ENCODE data around the gene SETX. TPM values are rescaled to one million over a fixed set of nuclear protein-coding genes. Genes with fewer than 3 reads are reported as not detected.

SETX gene
- total RNA-seq, 1 donor from 2014 or later, result 45.8 TPM

DNA sequence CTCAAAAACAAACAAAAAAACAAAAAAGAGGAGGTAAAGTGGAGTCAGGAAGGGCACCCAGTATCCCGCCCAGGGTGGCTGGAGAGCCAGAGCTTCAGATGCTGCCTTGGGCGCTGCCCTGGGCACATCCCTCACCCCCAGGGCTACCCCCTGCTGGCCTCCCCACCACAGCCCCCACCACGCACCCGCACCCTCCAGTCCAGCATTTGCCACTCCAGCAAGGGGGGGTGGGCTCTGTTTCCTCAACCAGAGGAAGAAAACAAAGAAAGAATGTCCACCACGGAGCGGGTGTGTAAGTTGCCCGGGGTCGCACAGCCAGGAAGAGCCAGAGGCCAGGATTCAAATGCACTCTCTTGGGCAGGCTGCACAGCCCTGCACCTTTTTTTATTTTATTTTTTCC lies 106.8 kb downstream of the SETX start:
- no peak overlapping the region for H3K27ac Mint-ChIP-seq
- DNase-seq, result no peak
- intact Hi-C loops (cut with micrococcal nuclease), result loop anchor here (10.0 kb wide), 1 partner anchor 743 kb away; the partner anchor contains the start of gene POMT1
- no peak overlapping the region for H3K4me3 Mint-ChIP-seq
- no peaks in the 10 kb centered on the region for H3K36me3 Mint-ChIP-seq (ENCODE audit: low read depth)
- no peaks in the 10 kb centered on the region for H3K9me3 Mint-ChIP-seq
- peaks cover 32% of the 10 kb centered on the region for H3K27me3 Mint-ChIP-seq
- H3K4me1 Mint-ChIP-seq, result no peaks in the 10 kb centered on the region

DNA sequence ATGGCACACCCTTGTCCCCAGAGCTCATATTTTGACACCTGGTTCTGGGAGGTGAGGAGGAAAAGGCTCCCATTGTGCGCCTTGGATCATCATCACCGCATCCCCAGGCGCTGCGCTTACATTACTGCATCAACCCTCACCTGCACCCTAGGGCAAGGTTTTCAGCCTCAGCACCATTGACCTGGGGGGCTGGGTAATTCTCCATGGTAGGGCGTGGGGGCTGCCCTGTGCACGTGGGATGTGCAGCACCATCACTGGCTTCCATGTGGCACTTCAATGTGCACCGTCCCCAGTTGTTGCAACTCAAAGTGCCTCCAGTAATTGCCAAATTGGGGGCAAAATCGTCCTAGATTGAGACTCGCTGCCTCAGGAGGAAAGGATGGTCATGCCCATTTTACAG lies 109.3 kb downstream of the SETX start:
- Mint-ChIP-seq H3K27me3 (peaks cover 33% of the 10 kb centered on the region), H3K27ac (no peak overlapping the region), H3K4me1 (peaks cover 8% of the 10 kb centered on the region), H3K4me3 (no peak overlapping the region), H3K36me3 (ENCODE audit: low read depth) (no peaks in the 10 kb centered on the region), H3K9me3 (no peaks in the 10 kb centered on the region)
- DNase-seq, result no peak
- intact Hi-C loops (cut with micrococcal nuclease), result loop anchor here (10.0 kb wide), 1 partner anchor 741 kb away; the partner anchor contains the start of gene POMT1

DNA sequence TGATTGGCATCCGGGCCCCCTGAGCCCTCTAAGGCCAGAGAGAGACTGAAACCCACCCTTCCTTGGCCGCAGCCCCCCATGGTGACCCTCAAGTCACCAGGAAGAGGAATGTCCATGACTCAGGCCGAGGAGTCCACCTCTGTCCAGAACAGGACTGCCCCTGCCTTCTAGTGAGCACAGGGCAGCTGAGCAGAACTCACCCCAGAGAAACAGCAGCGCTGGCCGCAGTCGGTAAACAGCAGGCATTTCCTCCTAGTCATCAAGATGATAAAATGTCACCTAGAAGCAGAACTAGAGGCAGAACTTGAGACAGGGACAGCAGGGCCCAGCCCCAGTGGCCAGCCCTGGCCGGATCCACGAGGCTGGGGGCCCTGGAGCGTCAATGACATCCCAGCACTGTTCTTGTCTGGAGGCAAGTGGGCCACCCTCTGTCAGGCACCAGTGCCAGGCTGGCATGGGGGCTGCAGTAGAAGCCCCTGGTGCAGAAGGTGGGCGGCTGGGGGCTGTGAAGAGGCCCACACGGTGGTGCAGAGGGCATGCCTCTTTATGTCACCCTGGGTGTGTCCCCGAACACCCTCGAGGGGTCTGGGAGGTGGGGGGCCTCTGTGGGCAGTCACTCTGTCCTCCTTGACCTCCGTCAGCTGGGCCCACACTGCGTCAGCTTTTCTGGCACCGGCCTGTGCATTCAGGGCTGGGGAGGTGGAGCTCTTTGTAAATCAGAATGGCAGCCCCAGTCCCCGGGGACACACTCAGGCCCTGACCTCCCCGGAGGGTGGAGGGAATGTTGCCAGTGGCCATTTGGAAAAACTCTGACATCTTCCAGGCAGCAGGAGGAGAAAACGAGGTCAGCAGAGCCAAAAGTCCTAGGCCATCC lies 110.0 kb downstream of the SETX start:
- Mint-ChIP-seq H3K4me1 (peaks cover 8% of the 10 kb centered on the region), H3K27ac (no peak overlapping the region), H3K36me3 (ENCODE audit: low read depth) (no peaks in the 10 kb centered on the region), H3K27me3 (peaks cover 33% of the 10 kb centered on the region), H3K9me3 (no peaks in the 10 kb centered on the region), H3K4me3 (no peak overlapping the region)
- DNase-seq, result no peak
- intact Hi-C loops (cut with micrococcal nuclease), result loop anchor here (10.0 kb wide), 1 partner anchor 740 kb away; the partner anchor contains the start of gene POMT1

DNA sequence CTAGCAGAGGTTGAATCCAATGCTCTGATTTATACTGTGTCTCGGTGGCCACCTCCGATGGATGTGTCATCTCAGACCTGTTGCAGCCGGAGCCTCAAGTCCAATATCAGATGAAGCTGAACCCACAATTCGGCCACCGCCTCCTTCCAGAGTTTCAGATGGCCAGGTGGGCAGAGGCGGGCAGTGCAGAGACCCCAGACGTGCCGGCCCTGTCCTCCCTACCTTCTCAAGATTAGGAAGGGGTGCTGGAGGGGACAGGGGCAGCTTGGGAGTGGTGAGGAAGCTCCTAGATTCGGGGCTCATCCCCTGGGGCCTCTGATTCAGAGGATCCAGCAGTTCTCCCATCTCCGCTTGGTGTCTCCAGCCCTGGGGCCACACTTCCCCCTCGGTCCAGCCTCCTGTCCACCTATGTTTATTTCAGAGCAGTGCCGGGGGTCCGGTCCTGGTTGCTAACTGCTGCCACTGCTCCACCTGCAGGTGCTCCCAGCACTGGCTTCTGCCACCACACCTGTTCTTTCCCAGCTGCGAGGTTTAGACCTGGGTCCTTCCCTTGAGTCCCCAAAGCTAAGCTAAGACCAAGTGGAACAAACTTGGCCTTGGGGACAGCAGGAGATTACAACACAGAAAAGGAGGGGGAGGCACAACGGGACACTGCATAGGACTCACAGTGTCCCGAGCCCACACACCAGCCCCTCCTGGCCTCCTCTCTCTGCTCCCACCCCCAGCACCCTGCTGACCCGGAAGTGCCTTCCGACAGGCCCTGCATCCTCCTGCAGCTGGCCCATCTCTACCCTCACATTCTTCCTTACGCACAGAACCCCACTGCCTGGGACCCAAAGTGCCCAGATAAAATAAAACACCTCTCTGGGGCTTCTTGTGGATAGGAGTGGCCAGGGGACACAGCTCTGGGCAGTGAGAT lies 111.4 kb downstream of the SETX start:
- intact Hi-C loops (cut with micrococcal nuclease), result loop anchor here (10.0 kb wide), 1 partner anchor 739 kb away; the partner anchor contains the start of gene POMT1
- H3K27ac Mint-ChIP-seq, result no peak overlapping the region

DNA sequence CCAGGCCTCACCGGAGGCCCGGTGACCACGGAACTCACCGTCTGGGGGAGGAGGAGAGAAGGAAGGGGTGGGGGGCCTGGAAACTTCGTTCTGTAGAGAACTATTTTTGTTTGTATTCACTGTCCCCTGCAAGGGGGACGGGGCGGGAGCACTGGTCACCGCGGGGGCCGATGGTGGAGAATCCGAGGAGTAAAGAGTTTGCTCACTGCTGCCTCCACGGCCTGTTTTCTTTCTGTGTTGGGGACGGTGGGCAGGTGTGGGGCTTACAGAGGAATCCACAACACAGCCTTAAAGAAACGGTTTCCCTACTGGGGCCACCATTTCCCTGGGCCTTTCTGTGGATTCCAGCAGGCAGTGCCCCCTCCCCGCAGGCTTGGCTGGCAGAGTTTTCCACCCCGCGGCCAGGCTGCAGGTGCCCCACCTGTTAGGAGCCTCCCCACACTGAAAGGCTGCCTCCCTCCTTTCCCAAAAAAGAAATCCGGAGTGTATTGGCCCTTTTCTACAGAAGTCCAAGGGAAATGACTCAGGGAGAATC lies 112.1 kb downstream of the SETX start:
- peak; percentile 63 for DNase-seq
- peaks cover 35% of the 10 kb centered on the region for H3K27me3 Mint-ChIP-seq
- no peaks in the 10 kb centered on the region for H3K9me3 Mint-ChIP-seq
- peaks cover 8% of the 10 kb centered on the region for H3K4me1 Mint-ChIP-seq
- H3K36me3 Mint-ChIP-seq (ENCODE audit: low read depth), result no peaks in the 10 kb centered on the region
- intact Hi-C loops (cut with micrococcal nuclease), result loop anchor here (10.0 kb wide), 1 partner anchor 738 kb away; the partner anchor contains the start of gene POMT1
- H3K4me3 Mint-ChIP-seq, result peak overlapping the region; percentile 95
- peak overlapping the region; percentile 82 for H3K27ac Mint-ChIP-seq

More for the DNA sequence above, 111.4 kb downstream of the SETX start:
- H3K4me3 Mint-ChIP-seq, result peak overlapping the region; percentile 95
- H3K4me1 Mint-ChIP-seq, result peaks cover 8% of the 10 kb centered on the region
- no peaks in the 10 kb centered on the region for H3K9me3 Mint-ChIP-seq
- peaks cover 39% of the 10 kb centered on the region for H3K27me3 Mint-ChIP-seq
- no peak for DNase-seq
- no peaks in the 10 kb centered on the region for H3K36me3 Mint-ChIP-seq (ENCODE audit: low read depth)

DNA sequence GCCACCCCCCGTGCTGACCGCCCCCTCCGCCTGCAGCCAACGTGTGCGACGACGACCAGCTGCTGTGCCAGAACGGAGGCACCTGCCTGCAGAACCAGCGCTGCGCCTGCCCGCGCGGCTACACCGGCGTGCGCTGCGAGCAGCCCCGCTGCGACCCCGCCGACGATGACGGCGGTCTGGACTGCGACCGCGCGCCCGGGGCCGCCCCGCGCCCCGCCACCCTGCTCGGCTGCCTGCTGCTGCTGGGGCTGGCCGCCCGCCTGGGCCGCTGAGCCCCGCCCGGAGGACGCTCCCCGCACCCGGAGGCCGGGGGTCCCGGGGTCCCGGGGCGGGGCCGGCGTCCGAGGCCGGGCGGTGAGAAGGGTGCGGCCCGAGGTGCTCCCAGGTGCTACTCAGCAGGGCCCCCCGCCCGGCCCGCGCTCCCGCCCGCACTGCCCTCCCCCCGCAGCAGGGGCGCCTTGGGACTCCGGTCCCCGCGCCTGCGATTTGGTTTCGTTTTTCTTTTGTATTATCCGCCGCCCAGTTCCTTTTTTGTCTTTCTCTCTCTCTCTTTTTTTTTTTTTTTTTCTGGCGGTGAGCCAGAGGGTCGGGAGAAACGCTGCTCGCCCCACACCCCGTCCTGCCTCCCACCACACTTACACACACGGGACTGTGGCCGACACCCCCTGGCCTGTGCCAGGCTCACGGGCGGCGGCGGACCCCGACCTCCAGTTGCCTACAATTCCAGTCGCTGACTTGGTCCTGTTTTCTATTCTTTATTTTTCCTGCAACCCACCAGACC lies 112.8 kb downstream of the SETX start:
- DNase-seq, result peak; percentile 87
- no peaks in the 10 kb centered on the region for H3K36me3 Mint-ChIP-seq (ENCODE audit: low read depth)
- H3K4me1 Mint-ChIP-seq, result peaks cover 8% of the 10 kb centered on the region
- H3K4me3 Mint-ChIP-seq, result peak overlapping the region; percentile 95
- intact Hi-C loops (cut with micrococcal nuclease), result loop anchor here (1.0 to 10.0 kb wide), 2 partner anchors 163 to 737 kb away; partner anchors contain the start of genes MED27 and POMT1
- H3K27me3 Mint-ChIP-seq, result peaks cover 32% of the 10 kb centered on the region
- H3K9me3 Mint-ChIP-seq, result no peaks in the 10 kb centered on the region
- H3K27ac Mint-ChIP-seq, result peak overlapping the region; percentile 82

DNA sequence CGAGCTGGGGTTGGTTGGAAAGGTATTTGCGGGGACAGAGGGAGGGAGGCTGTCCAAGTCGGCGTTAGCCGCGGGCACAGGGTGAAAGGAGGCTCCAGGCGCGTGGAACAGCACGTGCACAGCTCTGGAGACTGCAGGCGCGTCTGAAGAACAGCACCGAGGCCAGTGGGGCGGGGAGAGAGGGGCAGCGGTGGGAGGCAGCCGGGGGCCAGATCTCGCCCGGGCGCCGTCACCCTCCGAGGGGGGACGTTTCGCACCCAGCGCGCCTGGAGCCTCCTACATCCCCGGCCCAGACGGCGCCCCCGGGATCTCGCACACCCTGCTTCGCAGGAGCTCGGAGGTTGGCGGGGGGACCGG lies 113.3 kb downstream of the SETX start:
- peaks cover 10% of the 10 kb centered on the region for H3K4me1 Mint-ChIP-seq
- peak overlapping the region; percentile 95 for H3K4me3 Mint-ChIP-seq
- no peaks in the 10 kb centered on the region for H3K36me3 Mint-ChIP-seq (ENCODE audit: low read depth)
- peak overlapping the region; percentile 90 for H3K27ac Mint-ChIP-seq
- peaks cover 27% of the 10 kb centered on the region for H3K27me3 Mint-ChIP-seq
- no peak for DNase-seq
- intact Hi-C loops (cut with micrococcal nuclease), result loop anchor here (1.0 to 10.0 kb wide), 2 partner anchors 162 to 737 kb away; partner anchors contain the start of genes MED27 and POMT1
- no peaks in the 10 kb centered on the region for H3K9me3 Mint-ChIP-seq

DNA sequence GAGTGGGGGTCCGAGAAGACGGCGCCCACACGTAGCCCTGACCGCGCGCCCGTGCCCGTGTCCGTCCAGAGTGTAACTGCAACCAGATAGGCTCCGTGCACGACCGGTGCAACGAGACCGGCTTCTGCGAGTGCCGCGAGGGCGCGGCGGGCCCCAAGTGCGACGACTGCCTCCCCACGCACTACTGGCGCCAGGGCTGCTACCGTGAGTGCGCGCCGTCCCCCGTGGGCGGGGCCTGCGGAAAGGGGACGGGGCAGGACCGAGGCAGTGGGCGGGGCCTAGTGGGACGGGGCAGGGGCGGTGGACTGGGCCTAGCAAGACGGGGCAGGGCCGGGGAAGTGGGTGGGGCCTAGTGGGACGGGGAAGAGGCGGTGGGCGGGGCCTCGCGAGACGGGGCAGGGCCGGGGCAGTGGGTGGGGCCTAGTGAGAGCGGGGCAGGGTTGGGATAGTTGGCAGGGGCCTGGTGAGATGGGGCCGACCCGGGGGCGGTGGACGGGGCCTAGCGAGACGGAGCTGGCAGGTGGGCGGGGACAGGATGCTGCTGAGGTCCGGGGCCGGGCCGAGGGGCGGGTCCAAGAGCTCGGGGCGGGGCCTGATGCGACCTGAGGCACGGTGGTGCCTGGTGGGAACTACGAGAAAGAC lies 113.8 kb downstream of the SETX start:
- Mint-ChIP-seq H3K9me3 (no peaks in the 10 kb centered on the region), H3K36me3 (ENCODE audit: low read depth) (no peaks in the 10 kb centered on the region), H3K4me1 (peaks cover 14% of the 10 kb centered on the region), H3K27ac (peak overlapping the region; percentile 90), H3K4me3 (peak overlapping the region; percentile 95), H3K27me3 (peaks cover 25% of the 10 kb centered on the region)
- intact Hi-C loops (cut with micrococcal nuclease), result loop anchor here (1.0 to 10.0 kb wide), 2 partner anchors 162 to 736 kb away; partner anchors contain the start of genes MED27 and POMT1
- peak; percentile 99 for DNase-seq

DNA sequence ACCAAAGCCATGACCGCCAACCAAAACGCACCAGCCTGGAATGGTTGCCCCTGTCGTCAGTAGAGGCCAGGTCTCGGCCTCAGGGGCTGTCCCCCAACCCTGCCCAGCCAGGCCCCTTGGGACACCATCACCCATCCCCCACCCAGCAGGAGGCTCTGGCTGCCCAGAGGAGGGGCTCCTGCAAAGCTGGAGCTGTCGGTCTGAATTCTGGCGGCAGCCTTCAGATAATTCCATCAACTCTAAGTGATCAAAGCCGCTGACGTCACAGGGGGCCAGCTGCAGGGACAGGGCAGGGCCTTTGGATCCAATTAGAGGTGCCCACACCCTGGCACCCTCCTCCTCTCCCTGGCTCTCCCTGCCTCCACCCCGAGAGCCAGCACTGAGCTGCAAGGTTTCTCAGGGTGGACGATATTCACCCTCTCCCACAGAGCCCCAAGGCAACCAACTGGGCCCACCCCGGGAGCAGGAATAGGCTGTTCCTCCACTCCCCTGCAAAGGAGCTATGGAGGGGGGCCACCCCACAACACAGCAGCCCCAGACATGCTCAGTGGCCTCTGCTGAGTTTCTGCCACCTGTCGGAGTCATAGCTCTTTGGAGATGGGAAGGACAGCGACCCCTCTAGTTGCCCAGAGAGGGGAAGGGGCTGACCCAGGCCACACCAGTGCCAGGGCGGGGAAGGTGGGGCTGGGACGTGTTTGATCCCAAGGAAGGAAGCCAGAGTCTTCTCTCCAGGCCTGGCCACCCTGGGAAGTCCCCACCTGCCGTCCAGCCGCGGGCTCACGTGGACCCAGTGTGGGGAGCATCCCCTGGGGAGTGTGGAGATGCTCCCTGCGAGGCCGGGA lies 114.6 kb downstream of the SETX start:
- Mint-ChIP-seq H3K36me3 (ENCODE audit: low read depth) (no peaks in the 10 kb centered on the region), H3K4me3 (no peak overlapping the region), H3K4me1 (peaks cover 15% of the 10 kb centered on the region), H3K9me3 (no peaks in the 10 kb centered on the region), H3K27ac (no peak overlapping the region), H3K27me3 (peaks cover 19% of the 10 kb centered on the region)
- intact Hi-C loops (cut with micrococcal nuclease), result loop anchor here (10.0 kb wide), 1 partner anchor 735 kb away; the partner anchor contains the start of gene POMT1
- DNase-seq, result peak; percentile 63

DNA sequence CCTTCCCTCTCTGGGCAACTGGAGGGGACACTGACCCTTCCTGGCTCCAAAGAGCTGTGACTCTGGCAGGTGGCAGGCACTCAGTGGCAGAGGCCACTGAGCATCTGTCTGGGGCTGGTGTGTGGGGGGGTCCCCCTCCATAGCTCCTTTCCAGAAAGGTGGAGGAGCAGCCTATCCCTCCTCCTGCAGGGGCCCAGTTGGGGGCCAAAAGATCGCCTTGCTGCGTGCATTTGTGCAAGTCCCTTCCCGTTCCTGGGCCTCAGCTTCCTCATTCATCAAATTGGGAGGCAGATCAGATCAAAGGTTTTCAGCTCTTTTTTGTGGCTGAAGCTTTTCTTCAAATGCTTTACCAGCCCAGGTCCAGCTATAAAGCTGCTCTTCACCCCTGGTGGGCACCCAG lies 115.3 kb downstream of the SETX start:
- Mint-ChIP-seq H3K27me3 (peaks cover 16% of the 10 kb centered on the region), H3K4me1 (peaks cover 15% of the 10 kb centered on the region), H3K36me3 (ENCODE audit: low read depth) (no peaks in the 10 kb centered on the region), H3K4me3 (no peak overlapping the region), H3K27ac (no peak overlapping the region), H3K9me3 (no peaks in the 10 kb centered on the region)
- intact Hi-C loops (cut with micrococcal nuclease), result no loop called here
- DNase-seq, result no peak

DNA sequence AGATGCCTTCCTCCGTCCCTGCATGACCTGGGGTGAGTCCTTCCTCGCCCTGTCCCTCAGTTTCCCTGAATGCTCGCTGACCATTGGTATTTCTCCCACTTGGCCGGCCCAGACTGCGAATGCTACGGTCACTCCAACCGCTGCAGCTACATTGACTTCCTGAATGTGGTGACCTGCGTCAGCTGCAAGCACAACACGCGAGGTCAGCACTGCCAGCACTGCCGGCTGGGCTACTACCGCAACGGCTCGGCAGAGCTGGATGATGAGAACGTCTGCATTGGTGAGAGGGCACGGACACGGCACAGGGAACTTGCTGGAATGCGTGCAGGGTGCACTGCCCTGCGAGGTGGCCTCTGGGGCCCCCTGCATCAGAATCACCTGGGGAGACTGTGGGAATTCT lies 115.8 kb downstream of the SETX start:
- peaks cover 12% of the 10 kb centered on the region for H3K27me3 Mint-ChIP-seq
- H3K4me1 Mint-ChIP-seq, result peaks cover 15% of the 10 kb centered on the region
- DNase-seq, result no peak
- H3K4me3 Mint-ChIP-seq, result no peak overlapping the region
- no peaks in the 10 kb centered on the region for H3K9me3 Mint-ChIP-seq
- H3K27ac Mint-ChIP-seq, result no peak overlapping the region
- intact Hi-C loops (cut with micrococcal nuclease), result no loop called here
- no peaks in the 10 kb centered on the region for H3K36me3 Mint-ChIP-seq (ENCODE audit: low read depth)

Data from activated CD4-positive, alpha-beta T cell treated with anti-CD3 and anti-CD28 coated beads, Interleukin-2, amount 10 ng/mL, durations not matched to agents 24 days and 14 days (primary cell).